H1 (cell line): ENCODE data around the gene TMEM9B.

Experiments
- ATF3 ChIP-seq: IDR thresholded peaks from 2 replicates; pipeline ENCODE4 v1.6.1; 2011; ENCODE audit warnings: low read depth, mild to moderate bottlenecking, low read length; ENCODE audit not compliant: insufficient read depth
- CTCF ChIP-seq, 3 experiments: IDR thresholded peaks; 1 replicate in 2 of 3; 2 replicates in 1 of 3; pipeline versions ENCODE4 v1.5.1 to v1.6.1; 2011; ENCODE audit warnings: low read length in 3 of 3, mild to moderate bottlenecking in 3 of 3, inconsistent platforms in 2 of 3, low read depth in 1 of 3, moderate library complexity in 1 of 3; ENCODE audit not compliant: insufficient read depth in 1 of 3; ENCODE audit errors: control extremely low read depth in 1 of 3
- EGR1 ChIP-seq: IDR thresholded peaks from 2 replicates; pipeline ENCODE4 v1.6.1; 2011; ENCODE audit warnings: low read depth, low read length, borderline replicate concordance
- EZH2 ChIP-seq: fragments of 200-600 bp; sonication (generic); IDR thresholded peaks from 2 replicates; pipeline ENCODE4 v1.7.1; 2012; ENCODE audit warnings: low read depth, mild to moderate bottlenecking, moderate library complexity, low read length, inconsistent platforms; ENCODE audit not compliant: severe bottlenecking
- MAX ChIP-seq: IDR thresholded peaks from 2 replicates; pipeline ENCODE4 v1.6.1; 2012; ENCODE audit warnings: inconsistent platforms
- POLR2AphosphoS5 ChIP-seq: IDR thresholded peaks from 2 replicates; pipeline ENCODE4 v1.6.1; 2011; ENCODE audit warnings: low read depth, low read length
- RNF2 ChIP-seq: fragments of 200-900, 300-1000 bp; sonication (generic); IDR thresholded peaks from 2 replicates; pipeline ENCODE4 v1.7.1; 2016; ENCODE audit warnings: borderline replicate concordance, low read depth, mild to moderate bottlenecking, antibody characterized with exemption, low read length; ENCODE audit not compliant: poor library complexity, severe bottlenecking; ENCODE audit errors: missing control alignments
- SIRT6 ChIP-seq: IDR thresholded peaks from one replicate; pipeline ENCODE4 v1.7.1; 2012; ENCODE audit warnings: low read length, inconsistent platforms
- SIX5 ChIP-seq: IDR thresholded peaks from 2 replicates; pipeline ENCODE4 v1.6.1; 2011; ENCODE audit warnings: mild to moderate bottlenecking, low read depth, low read length
- TCF12 ChIP-seq: IDR thresholded peaks from 2 replicates; pipeline ENCODE4 v1.6.1; 2011; ENCODE audit warnings: low read depth, mild to moderate bottlenecking, low read length

GRCh38 chr11:8925711-8926110 is 38.5 kb downstream of the TMEM9B start:
- TF ChIP-seq POLR2AphosphoS5: no peak
- TF ChIP-seq CTCF (IDR thresholded peaks at IDR 0.05; ENCODE audit: control extremely low read depth in 1 of 3, insufficient read depth in 1 of 3, low read depth in 1 of 3, low read length in 3 of 3): no peak
- no peak for TF ChIP-seq SIX5
- no peak for TF ChIP-seq ATF3
- no peak for TF ChIP-seq MAX
- TF ChIP-seq EGR1: no peak
- TF ChIP-seq EZH2: no peak
- no peak for TF ChIP-seq SIRT6
- no peak for TF ChIP-seq TCF12
- TF ChIP-seq RNF2: no peak
